ENCODE data around the gene DNAJC1. TPM values are rescaled to one million over a fixed set of nuclear protein-coding genes. Genes with fewer than 3 reads are reported as not detected.
A peak's percentile ranks its signal among the peaks of the same experiment; 100 is the strongest.

The DNAJC1 gene
- total RNA-seq, 2 donors from 2014 or later: 16.1 to 20.8 TPM

GRCh38 chr10:21975378-21975990 is 28.0 kb downstream of the DNAJC1 start:
- intact Hi-C loops (cut with DNase I): no loop called here
- ATAC-seq (no peak), DNase-seq (no peak)

- DNase-seq: no peak
- no peak for ATAC-seq
- intact Hi-C loops (cut with DNase I): no loop called here
Measured at GRCh38 chr10:21972584-21972983, 30.9 kb downstream of the DNAJC1 start.

- ATAC-seq: no peak
- no peak for DNase-seq
- intact Hi-C loops (cut with DNase I): loop anchor here in 1 of 2 donors (10.0 kb wide), 1 partner anchor 475 kb away; no protein-coding TSS in a partner anchor
Measured at GRCh38 chr10:21969326-21970287, 33.9 kb downstream of the DNAJC1 start.

GRCh38 chr10:21964983-21965665 is 38.4 kb downstream of the DNAJC1 start:
- intact Hi-C loops (cut with DNase I): loop anchor here in 1 of 2 donors (10.0 kb wide), 1 partner anchor 470 kb away; no protein-coding TSS in a partner anchor
- ATAC-seq (no peak), DNase-seq (no peak)

GRCh38 chr10:21962358-21962757 is 41.2 kb downstream of the DNAJC1 start:
- intact Hi-C loops (cut with DNase I): loop anchor here in 1 of 2 donors (10.0 kb wide), 1 partner anchor 468 kb away; no protein-coding TSS in a partner anchor
- no peak for DNase-seq
- ATAC-seq: no peak

GRCh38 chr10:21961847-21962246 is 41.7 kb downstream of the DNAJC1 start:
- DNase-seq (no peak), ATAC-seq (no peak)
- intact Hi-C loops (cut with DNase I): loop anchor here in 1 of 2 donors (10.0 kb wide), 1 partner anchor 467 kb away; no protein-coding TSS in a partner anchor

DNA sequence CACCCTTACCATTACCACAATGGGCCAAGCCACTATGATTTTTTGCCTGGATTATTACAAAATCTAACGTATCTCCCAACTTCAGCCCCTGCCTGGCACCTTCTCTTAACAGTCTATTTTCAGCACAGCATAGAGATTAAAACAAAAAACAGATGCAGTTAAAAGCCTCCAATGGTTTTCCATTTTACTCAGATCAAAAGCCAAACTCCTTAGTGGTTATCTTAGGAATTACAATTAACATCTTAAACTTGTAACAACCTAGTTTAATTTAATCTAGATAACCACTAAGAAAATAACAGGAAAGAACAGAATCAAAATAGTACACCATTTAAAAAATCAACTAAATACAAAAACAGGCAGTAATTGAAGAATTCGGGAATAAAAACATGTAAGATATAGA is 43.5 kb downstream of the DNAJC1 start:
- intact Hi-C loops (cut with DNase I): loop anchor here (10.0 kb wide), 2 partner anchors 225 to 465 kb away; no protein-coding TSS in a partner anchor
- no peak for DNase-seq
- no peak for ATAC-seq

- no peak for ATAC-seq
- intact Hi-C loops (cut with DNase I): loop anchor here in 1 of 2 donors (10.0 kb wide), 2 partner anchors 220 to 460 kb away; no protein-coding TSS in a partner anchor
- DNase-seq: no peak
Measured at GRCh38 chr10:21954690-21955089, 48.8 kb downstream of the DNAJC1 start.

GRCh38 chr10:21954132-21954531 is 49.4 kb downstream of the DNAJC1 start:
- no peak for ATAC-seq
- intact Hi-C loops (cut with DNase I): loop anchor here in 1 of 2 donors (10.0 kb wide), 2 partner anchors 219 to 459 kb away; no protein-coding TSS in a partner anchor
- DNase-seq: no peak

DNA sequence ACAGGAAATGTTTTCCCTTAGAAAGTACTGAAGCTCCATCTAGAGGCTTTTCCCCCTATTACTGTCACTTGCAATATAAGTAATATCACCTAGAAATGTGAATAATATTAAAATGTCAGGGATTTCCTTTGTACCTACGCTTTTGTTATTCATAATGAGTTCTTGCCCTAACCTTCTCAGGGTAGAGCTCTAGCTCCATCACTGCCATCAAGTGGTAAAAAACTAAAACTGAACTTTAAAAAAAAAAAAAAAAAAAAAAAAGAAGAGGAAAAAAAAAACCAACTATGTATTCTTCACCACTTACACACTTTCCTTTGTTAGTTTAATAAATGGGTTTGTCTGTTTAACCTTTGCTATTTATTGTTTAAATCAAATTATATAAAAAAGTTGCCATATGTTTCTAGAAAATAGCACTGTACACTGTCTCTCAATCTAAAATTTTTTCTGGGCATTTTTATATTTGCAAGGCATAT is 49.9 kb downstream of the DNAJC1 start:
- intact Hi-C loops (cut with DNase I): loop anchor here in 1 of 2 donors (10.0 kb wide), 2 partner anchors 219 to 459 kb away; no protein-coding TSS in a partner anchor
- peak; percentile 21 to 44 for ATAC-seq
- DNase-seq: no peak

- intact Hi-C loops (cut with DNase I): loop anchor here in 1 of 2 donors (10.0 kb wide), 2 partner anchors 216 to 456 kb away; no protein-coding TSS in a partner anchor
- no peak for ATAC-seq
- no peak for DNase-seq
Measured at GRCh38 chr10:21950566-21950965, 53.0 kb downstream of the DNAJC1 start.

DNA sequence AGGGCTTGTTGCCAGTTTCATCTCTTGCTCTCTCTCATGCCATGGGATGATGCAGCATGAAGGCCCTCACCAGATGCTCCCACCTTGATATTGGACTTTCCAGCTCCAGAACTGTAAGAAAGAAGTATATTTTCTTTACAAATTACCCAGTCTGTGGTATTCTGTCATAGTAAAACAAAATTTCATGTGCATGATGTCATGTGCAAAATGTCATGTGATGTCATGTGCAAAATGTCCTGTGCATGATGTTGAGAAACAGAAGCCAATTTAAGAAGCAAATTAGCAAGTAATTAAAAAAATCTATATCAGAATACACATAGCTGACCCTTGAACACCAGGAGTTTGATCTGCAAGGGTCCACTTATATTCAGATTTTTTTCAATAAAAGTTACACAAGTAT is 56.6 kb downstream of the DNAJC1 start:
- ATAC-seq (no peak), DNase-seq (no peak)
- intact Hi-C loops (cut with DNase I): no loop called here

DNA sequence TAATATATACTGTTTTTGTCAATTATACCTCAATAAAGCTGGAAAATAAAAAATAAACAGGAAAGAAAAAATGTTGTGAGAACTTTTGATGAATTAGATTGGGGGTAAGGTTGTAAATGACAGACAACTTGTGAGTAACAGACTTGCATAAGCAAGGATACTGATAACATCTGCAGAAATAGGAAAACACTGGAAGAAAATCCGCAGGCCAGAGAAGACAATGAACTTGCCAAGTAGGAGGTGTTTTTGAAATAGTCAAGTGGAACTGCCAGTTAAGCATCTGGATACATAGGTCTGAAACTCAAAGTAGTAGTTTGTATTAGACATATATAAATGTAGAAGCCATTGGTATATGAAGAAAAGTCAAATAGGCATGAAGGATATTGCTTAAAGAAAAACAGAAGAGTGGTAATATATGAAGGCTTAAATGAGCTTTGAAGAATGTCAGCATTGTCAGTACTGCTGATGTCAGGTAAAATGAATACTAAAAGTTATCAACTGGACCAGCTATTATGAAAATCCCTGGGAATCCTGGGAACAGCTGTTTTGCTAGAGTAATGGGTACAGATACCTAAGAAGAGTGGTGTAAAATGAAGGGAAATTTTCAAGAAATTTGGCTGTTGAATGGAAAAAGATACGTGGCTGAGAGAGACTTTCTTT is 58.7 kb downstream of the DNAJC1 start:
- intact Hi-C loops (cut with DNase I): no loop called here
- no peak for DNase-seq

DNA sequence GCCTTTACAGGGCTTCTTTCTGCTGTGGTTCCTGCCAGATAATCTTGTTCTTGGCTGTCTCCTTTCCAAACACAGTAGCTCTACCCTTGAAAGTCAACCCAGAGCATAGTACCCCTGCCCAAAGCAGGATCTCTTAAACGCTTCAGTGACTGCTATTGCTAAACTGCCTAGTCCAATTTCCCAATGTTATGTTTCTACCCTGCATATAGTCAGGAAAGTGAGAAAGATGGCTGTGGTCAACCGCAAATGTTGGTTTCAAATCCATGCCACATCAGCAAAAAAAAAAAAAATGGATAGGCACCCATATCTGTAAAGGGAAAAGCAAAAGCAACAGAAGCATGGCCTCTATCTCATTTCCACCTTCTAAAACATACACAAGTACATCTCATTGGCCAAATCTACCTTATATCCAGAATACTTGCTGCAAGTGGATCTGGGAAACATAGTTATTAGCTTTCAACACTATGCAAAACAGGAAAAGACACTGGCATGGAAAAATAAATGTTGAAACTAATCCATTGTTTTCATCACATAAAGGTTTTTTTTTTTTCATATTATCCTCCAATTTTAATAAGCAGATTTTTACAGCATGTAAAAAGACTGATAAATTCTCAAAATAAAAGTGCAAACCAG is 59.8 kb downstream of the DNAJC1 start:
- no peak for DNase-seq
- intact Hi-C loops (cut with DNase I): no loop called here
- no peak for ATAC-seq

More for the DNA sequence above, 58.7 kb downstream of the DNAJC1 start:
- no peak for ATAC-seq

- no peak for ATAC-seq
- intact Hi-C loops (cut with DNase I): no loop called here
Measured at GRCh38 chr10:21935439-21936023, 68.0 kb downstream of the DNAJC1 start.

GRCh38 chr10:21934307-21934706 is 69.2 kb downstream of the DNAJC1 start:
- ATAC-seq (no peak), DNase-seq (no peak)
- intact Hi-C loops (cut with DNase I): no loop called here

More at GRCh38 chr10:21935439-21936023, 68.0 kb downstream of the DNAJC1 start:
- no peak for DNase-seq

GRCh38 chr10:21929070-21929469 is 74.5 kb downstream of the DNAJC1 start:
- DNase-seq: no peak
- ATAC-seq: no peak
- intact Hi-C loops (cut with DNase I): no loop called here
